HG02840 (cell line): ENCODE data around the gene ZNF330.

Experiments
- ATAC-seq: cut with Tn5 transposase; IDR thresholded peaks from one replicate; pipeline ENCODE4 v1.9.1; 2021; ENCODE audit warnings: mild to moderate bottlenecking, moderate library complexity, moderate number of reproducible peaks; ENCODE audit not compliant: unreplicated experiment, low FRiP score

ZNF330 gene

DNA sequence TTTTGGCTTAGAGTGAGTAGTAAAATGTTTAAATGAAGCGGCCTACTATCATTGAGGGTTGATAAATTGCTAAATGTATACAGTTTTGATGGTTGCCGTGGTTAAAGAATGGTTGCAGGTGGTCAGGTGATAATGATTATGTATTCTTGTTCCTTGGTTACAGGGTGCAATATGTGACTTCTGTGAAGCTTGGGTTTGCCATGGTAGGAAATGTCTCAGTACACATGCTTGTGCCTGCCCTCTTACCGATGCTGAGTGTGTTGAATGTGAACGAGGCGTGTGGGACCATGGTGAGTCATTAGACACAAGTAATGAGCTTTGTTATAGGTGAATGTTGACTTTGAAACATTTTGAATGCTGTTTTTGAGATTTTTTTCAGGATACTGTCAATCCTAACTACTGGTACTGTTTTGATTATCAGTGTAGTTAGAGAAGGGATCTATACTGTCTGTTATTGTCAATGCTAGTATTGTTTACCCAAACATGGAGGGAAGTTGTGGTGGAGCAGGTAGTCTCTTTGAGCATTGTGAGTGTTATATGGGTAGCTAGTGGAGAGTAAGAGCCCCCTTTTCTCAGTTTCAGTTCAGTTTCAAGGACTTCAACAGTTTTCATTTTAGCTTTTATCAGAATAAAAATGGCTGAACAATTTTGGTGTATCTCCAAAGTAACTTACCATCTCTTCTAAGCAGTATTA, 8.9 kb downstream of the ZNF330 start:
- ATAC-seq = no peak

- ATAC-seq = no peak
These were observed 13.0 kb downstream of the ZNF330 start for GRCh38 chr4:141233673-141234072.

DNA sequence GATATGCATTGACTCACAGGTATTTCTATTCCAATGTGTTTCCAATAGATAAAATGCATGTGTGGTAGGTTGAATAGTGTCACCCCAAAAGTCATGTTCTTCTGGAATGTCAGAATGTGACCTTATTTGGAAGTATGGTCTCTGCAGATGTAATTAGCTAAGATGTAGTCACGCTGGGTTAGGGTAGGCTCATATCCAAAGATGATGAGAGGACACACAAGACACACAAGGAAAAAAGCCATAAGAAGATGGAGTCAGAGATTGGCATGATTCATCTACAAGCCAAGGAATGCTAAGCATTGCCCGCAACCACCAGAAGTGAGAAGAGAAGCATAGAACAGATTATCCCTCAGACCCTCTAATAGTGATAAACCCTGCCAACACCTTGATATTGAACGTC, 17.5 kb downstream of the ZNF330 start:
- ATAC-seq = no peak

DNA sequence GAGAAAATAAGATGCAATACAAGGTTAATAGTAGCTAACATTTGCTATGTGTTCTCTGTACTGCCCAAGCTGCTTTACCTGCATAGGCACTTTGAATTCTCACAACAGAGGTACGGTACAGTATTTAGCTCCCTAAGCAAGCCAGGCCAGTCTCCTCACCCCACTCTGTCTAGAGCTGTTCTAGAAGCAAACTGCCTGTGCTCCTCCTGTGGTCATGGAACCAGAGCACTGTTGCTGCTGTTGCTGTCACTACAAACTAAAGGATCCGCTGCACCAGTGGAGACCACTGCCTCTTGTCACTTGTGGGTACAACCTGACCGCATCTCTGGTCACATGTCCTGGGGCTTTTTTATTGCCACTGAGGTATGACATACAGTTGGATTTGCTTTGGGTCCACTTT, 19.6 kb downstream of the ZNF330 start:
- no peak for ATAC-seq

DNA sequence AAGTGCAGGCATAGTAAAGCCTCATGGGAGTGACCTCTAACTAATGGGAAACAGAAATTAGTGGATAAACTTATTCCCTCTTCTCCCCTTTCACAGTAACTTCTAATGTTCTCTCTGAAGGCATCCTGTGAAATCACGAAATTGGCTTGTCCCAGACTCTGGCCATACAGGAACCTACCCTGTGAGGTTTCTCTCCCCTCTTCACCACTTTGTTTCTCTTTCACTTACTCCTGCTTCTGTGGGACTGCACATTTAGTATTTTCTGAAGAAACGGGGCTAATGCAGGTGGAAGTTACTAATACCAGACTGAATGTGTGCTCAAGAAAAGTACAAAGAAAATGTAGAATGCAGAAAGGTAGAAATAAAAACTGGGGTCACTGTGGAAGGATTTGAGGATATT, 20.0 kb downstream of the ZNF330 start:
- ATAC-seq = no peak

- no peak for ATAC-seq
These were observed 21.3 kb downstream of the ZNF330 start for GRCh38 chr4:141241986-141242385.

- no peak for ATAC-seq
These were observed 23.7 kb downstream of the ZNF330 start for GRCh38 chr4:141244419-141244818.

GRCh38 chr4:141246243-141246642, 25.5 kb downstream of the ZNF330 start:
- no peak for ATAC-seq

- ATAC-seq = no peak
These were observed 26.2 kb downstream of the ZNF330 start for GRCh38 chr4:141246683-141247429.

DNA sequence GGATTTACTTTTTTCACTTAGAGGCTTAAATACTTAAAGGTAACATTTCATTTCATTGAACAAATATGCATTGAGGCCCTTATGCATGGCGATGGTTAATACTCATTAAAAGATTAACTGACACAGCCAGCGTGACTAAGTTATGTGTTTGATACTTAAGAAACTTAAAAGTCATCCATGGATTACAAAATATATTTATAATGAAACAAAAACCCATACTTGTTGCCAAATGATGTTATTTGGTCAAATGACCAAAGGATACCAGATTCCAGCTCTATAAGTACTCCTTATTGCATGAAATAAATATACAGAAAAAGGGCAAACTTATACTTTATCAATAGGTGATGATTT, 26.7 kb downstream of the ZNF330 start:
- ATAC-seq = no peak

- no peak for ATAC-seq
These were observed 27.3 kb downstream of the ZNF330 start for GRCh38 chr4:141248029-141248428.

GRCh38 chr4:141248486-141248885, 27.8 kb downstream of the ZNF330 start:
- no peak for ATAC-seq

DNA sequence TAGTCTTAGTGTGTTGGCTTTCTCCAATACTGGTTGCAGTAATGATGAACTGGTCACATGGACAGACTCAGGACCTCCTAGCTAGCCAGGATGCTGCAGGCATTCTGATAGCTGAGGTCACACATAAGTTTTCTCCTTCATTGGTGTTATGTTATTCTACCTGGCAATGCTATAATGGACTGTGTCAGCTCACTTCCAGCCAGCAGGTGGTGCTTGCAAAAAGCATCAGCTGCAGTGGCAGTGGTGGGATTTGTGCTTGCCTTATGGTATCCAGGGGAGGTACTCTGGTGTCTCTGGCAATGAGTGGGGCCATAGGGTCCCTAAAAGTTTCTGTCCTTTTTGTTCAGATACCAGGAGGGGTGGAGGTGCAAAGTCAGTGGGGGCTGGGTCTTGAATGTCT, 33.6 kb downstream of the ZNF330 start:
- ATAC-seq = no peak

GRCh38 chr4:141255016-141255415, 34.3 kb downstream of the ZNF330 start:
- no peak for ATAC-seq

DNA sequence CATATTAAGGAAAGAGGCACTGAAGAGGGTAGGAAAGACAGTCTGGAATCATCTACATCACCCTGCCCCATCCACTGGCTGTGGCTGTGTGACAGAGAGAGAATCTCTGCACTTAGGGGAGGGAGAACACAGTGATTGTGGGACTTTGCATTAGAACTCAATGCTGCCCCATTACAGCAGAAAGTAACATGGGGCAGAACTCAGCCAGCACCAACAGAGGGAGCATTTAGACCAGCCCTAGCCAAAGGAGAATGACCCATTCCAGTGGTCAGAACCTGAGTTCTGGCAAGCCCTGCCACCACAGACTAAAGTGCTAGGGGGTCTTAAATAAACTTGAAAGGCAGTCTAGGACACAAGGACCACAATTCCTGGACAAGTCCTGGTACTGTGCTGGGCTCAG, 37.9 kb downstream of the ZNF330 start:
- no peak for ATAC-seq

GRCh38 chr4:141275834-141276233, 55.1 kb downstream of the ZNF330 start:
- ATAC-seq = no peak

- no peak for ATAC-seq
These were observed 62.5 kb downstream of the ZNF330 start for GRCh38 chr4:141283152-141283551.

GRCh38 chr4:141283563-141283962, 62.9 kb downstream of the ZNF330 start:
- no peak for ATAC-seq
